GM18517 (cell line): ENCODE measurements around the gene EMILIN2.
"Not testable (repeated sequence)": the region's sequence is repeated elsewhere in the genome, so short reads cannot be mapped to it uniquely, and the experiment has no call there.

Experiments used
- ATAC-seq: cut with Tn5 transposase; IDR thresholded peaks from one replicate; pipeline ENCODE4 v1.9.1; 2021; ENCODE audit warnings: mild to moderate bottlenecking, moderate library complexity; ENCODE audit not compliant: unreplicated experiment

EMILIN2 gene

DNA sequence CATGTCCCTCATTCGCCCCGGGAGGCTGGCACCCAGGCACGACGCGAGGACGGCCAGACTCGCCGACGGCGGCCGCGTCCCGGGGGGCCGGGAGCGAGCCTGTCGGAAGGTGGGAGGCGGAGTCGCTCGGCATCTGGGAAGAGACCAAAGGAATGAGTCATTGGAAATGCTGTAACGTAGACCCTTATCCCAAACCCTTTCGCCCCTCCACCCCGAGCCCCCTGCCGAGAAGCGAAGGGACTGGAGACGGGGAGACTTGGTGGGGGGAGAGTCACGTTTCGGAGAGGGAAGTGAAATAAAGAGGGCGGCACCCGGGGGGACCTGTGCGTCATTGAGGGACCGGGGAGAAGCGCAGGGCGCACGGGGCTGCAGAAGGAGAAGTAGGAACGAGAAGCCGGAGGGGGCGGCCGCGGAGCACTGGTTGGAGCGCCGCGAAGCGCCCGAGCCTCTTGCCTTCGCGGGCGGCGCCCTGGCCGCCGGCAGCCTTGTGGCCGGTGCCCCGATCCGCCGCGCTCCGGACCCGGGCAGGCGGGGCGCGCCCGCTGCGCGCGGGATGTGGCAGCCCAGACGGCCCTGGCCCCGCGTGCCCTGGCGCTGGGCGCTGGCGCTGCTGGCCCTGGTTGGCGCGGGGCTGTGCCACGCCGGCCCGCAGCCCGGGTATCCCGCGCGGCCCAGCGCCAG, at the start of gene EMILIN2:
Gene EMILIN2 (plus strand): TSS at position 371 of the 681 bp plus-strand sequence. CDS start 183 bp downstream, at position 554.
- no peak for ATAC-seq

- ATAC-seq = peak; percentile 84
Measured at GRCh38 chr18:2797951-2798350, 48.9 kb upstream of the EMILIN2 start.

DNA sequence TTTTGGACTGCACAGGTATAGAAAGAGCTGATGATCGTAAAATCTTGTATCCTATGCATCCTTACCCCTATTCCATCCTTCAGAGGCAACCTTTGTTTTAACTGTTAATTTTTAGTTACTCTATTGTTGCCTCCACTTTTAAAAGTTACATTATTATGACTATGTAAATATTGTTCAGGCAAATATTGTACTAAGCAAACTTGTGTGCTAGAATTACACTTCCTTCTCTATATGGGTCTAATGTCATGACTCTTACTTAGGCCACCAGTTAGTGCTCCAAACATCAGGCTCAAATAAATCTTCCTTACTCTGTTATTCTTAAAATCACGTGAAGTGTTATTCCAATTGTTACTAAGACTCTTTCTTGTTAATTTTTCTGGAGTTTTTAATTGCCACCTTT, 47.4 kb upstream of the EMILIN2 start:
- ATAC-seq = no peak

DNA sequence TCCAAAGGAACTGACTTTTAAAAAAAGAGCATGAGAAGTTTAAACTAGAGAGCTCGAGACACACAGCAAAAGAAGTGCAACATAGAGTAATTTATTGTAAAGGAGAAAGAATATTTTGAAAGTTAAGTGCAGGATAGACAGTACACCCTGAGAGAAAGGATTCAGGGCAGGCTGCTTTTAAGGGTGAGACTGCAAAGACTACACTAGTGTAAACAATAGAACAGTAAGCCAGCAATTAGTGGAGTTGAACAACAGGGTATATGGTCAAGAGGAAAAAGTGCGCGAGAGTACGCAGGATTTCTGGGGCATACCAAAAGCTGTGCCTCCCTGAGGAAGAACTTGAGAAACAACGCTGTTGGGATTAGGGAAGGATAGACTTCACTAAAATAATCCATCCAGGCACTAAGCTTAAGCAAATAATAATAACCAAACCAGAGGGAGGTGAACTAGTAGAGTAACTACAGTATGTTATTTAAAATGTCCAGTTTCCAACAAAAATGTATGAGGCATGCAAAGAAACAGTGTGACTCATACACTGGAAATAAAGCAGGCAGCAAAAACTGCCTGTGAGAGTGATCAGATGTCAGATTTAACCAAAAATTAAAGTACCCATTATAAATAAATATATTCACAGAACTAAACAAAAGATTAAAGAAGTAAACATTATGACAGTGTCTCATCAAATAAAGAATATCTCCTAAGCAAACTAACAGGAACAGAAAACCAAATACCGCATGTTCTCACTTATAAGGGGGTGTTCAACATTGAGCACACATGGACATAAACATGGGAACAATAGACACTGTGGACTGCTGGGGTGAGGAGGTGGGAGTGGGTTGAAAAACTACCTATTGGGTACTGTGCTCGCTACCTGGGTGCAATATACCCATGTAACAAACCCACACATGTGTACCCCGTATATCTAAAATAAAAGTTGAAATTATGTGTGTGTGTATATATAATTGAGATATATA, 40.5 kb upstream of the EMILIN2 start:
- no peak for ATAC-seq

- not testable (repeated sequence) for ATAC-seq
Measured at GRCh38 chr18:2808640-2809039, 38.2 kb upstream of the EMILIN2 start.

DNA sequence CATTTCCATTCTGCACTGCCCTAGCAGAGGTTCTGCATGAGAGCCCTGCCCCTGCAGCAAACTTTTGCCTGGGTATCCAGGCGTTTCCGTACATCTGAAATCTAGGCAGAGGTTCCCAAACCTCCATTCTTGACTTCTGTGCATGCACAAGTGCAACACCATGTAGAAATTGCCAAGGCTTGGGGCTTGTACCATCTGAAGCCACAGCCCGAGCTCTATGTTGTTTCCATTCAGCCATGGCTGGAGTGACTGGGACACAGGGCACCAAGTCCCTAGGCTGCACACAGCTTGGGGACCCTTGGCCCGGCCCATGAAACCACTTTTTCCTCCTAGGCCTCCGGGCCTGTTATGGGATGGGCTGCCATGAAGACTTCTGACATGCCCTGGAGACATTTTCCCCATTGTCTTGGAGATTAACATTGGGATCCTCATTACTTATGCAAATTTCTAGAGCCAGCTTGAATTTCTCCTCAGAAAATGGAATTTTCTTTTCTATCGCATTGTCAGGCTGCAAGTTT, 37.1 kb upstream of the EMILIN2 start:
- ATAC-seq = not testable (repeated sequence)

GRCh38 chr18:2811416-2811815, 35.4 kb upstream of the EMILIN2 start:
- no peak for ATAC-seq

- no peak for ATAC-seq
Measured at GRCh38 chr18:2814928-2815327, 31.9 kb upstream of the EMILIN2 start.

- ATAC-seq = no peak
Measured at GRCh38 chr18:2818281-2818680, 28.5 kb upstream of the EMILIN2 start.

DNA sequence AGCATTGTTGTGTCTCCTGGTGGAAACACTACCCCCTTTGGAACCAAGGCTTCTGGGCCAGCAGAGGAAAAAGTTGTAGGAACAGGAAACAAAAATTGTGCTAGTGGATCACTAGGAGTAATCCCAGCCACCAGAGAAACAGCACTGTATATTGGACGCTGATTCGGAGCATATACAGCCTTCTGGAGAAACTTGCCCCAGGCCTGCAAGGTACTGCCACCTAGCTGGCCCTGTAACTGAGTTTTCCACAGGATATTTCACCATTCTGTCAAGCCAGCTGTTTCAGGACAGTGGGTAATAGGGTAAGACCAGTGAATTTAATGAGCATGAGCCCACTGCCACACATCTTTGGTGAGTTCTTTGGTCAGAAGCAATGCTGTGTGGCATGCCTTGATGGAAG, 25.1 kb upstream of the EMILIN2 start:
- ATAC-seq = no peak

DNA sequence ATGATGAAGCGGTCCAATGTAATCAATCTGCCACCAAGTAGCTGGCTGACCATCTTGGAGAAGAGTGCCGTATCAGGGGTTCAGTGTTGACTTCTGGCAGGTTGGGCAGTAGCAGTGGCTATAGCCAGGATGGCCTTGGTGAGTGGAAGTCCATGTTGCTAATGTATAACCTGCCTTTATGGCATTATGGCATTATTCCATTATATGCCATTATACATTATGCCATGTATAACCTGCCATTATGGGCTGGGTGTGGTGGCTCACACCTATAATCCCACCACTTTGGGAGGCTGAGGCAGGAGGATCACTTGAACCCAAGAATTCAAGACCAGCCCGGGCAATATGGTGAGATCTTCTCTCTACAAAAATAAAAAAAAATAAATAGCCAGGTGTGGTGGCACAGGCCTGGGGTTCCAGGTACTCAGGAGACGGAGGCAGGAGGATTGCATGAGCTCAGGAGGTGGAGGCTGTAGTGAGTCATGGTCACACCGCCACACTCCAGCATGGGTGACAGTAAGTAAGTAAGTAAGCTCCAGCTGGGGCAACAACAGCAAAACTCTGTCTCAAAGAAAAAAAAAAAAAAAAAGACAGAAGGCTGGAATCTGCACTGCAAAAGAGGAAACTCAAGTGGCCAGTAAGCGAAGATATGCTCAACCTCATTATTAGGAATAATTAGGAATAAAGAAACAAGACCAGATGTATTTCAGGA, 24.4 kb upstream of the EMILIN2 start:
- ATAC-seq = no peak

- ATAC-seq = no peak
Measured at GRCh38 chr18:2823202-2823601, 23.6 kb upstream of the EMILIN2 start.

- no peak for ATAC-seq
Measured at GRCh38 chr18:2823966-2824365, 22.8 kb upstream of the EMILIN2 start.

DNA sequence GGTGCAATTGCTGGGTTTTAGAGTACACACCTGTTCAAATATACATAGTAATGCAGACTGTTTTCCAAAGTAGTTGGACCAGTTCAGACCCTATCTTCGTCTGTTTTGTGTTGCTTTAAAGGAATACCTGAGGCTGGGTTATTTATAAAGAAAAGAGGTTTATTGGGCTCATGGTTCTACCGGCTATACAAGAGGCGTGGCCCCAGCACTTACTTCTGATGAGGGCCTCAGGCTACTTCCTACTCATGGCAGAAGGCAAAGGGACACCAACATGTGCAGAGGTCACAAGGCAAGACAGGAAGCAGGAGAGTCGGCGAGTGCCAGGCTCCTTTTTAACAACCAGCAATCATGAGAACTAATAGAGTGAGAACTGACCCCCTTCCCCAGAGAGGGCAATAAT, 21.9 kb upstream of the EMILIN2 start:
- ATAC-seq = no peak

- ATAC-seq = no peak
Measured at GRCh38 chr18:2825613-2826175, 21.1 kb upstream of the EMILIN2 start.

GRCh38 chr18:2826581-2826980, 20.2 kb upstream of the EMILIN2 start:
- no peak for ATAC-seq

DNA sequence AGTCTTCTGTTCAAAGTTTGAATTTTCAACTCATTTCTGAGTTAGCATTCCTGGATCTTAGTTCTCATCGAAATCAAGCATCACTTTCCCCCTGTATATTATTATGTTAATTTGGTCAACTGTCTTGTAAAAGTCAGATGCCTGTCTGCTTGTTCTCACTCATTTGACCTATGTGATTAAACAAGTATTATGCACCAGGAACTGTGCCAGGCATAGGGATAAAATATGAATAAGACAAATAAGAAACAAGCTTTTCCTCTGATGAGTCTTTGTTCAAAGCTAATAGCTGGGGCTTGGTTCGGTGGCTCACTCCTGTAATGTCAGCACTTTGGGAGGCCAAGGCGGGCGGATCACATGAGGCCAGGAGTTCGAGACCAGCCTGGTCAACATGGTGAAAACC, 19.7 kb upstream of the EMILIN2 start:
- no peak for ATAC-seq

DNA sequence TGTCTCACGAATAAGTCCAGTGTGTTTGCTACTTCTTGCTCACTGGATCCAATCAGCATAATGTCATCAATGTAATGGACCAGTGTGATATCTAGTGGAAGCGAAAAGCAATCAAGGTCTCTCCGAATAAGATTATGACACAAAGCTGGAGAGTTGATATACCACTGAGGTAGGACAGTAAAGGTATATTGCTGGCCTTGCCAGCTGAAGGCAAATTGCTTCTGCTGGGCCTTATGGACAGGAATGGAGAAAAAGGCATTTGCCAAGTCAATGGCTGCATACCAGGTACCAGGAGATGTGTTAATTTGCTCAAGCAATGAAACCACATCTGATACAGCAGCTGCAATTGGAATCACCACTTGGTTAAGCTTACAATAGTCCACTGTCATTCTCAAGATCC, 10.7 kb upstream of the EMILIN2 start:
- not testable (repeated sequence) for ATAC-seq

GRCh38 chr18:2837290-2837689, 9.5 kb upstream of the EMILIN2 start:
- not testable (repeated sequence) for ATAC-seq

GRCh38 chr18:2839202-2839601, 7.6 kb upstream of the EMILIN2 start:
- no peak for ATAC-seq

GRCh38 chr18:2840521-2840920, 6.3 kb upstream of the EMILIN2 start:
- ATAC-seq = no peak
